Right renal pelvis (tissue), 4 donors: Measurements from ENCODE around the gene INHBE. TPM values are rescaled to one million over a fixed set of nuclear protein-coding genes. Genes with fewer than 3 reads are reported as not detected.
"Not testable (repeated sequence)": the region's sequence is repeated elsewhere in the genome, so short reads cannot be mapped to it uniquely, and the experiment has no call there.

Experiments
- DNase-seq, 4 donors: peaks; one replicate each; pipeline ENCODE4 v3.0.0-alpha.2; 2013; ENCODE audit warnings: low read depth in 4 of 4, low spot score in 3 of 4, missing footprints in 1 of 4
- polyA plus RNA-seq, 4 donors: library from polyadenylated mRNA; unstranded; fragments of 120-200 nt; gene quantifications; one replicate each; pipeline ENCODE4 v1.2.1, GENCODE V29; 2013; ENCODE audit not compliant: insufficient read length in 4 of 4

Gene INHBE
- polyA plus RNA-seq, 4 donors, result 0.42 to 0.51 (median 0.50) TPM

DNA sequence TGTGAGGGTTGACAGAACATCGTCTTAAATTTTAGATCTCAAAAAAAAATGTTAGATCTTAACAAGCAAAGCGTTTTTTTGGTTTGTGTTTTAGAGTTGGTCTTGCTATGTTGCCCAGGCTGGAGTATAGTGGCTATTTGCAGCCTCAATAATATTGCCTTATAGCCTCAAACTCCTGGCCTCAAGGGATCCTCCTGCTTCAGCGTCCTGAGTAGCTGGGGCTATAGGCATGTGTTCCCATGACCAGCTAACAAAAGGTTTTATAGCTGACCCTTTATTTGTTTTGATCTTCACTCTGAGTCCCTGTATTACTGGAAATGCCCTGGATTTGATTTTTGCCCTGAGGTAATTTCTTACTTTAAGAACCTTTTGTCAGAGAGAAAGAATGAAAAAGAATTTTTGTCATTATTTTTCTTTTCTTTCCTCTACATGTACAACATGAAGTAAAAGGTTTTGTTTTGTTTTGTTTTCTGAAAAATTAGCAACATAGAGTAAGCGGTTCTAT lies 15.3 kb upstream of the INHBE start:
- no peak for DNase-seq

DNA sequence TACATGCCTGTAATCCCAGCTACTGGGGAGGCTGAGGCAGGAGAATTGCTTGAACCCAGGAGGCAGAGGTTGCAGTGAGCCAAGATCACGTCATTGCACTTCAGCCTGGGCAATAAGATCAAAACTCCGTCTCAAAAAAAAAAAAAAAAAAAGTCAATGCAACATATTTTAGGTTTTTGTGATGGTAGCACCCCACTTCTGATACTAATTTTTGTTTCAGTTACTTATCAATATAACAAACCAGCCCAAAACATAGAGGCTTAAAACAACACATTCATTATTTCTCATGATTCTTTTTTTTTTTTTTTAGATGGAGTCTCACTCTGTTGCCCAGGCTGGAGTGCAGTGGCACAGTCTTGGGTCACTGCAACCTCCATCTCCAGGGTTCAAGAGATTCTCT lies 13.7 kb upstream of the INHBE start:
- not testable (repeated sequence) for DNase-seq

DNA sequence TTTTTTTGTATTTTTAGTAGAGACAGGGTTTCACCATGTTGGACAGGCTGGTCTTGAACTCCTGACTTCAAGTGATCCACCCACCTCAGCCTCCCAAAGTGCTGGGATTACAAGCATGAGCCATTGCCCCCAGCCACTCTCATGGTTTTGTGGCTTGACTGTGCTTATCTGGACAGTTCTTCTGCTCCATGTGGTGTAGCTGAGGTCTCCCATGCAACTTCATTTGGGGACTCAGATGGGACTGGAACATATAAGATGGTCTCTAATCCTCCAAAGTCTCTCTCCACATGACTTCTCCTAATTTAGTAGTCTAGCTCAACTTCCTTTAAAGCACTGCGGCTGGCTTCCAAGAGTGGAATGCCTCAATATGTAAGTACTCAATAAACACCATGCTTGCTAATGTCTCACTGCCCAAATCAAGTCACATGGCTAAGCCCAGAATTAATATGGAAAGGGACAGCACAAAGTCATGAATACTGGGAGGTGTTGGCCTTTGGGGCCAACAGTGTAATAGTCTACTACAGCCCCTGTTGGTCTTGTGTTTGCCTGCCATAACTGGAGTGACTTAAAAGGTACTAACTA lies 13.2 kb upstream of the INHBE start:
- DNase-seq, result no peak

DNA sequence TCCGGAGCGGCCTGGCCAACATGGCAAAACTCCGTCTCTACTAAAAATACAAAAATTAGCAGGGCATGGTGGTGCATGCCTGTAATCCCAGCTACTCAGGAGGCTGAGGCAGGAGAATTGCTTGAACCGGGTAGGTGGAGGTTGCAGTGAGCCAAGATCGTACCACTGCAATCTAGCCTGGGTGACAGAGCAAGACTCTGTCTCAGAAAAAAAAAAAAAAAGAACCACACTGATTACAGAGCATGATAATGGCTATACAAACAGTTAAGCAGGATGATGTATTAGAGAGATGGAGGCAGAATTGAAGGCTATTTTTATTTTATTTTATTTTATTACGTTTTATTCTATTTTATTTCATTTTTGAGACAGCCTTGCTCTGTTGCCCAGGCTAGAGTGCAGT lies 10.8 kb upstream of the INHBE start:
- DNase-seq, result not testable (repeated sequence)

DNA sequence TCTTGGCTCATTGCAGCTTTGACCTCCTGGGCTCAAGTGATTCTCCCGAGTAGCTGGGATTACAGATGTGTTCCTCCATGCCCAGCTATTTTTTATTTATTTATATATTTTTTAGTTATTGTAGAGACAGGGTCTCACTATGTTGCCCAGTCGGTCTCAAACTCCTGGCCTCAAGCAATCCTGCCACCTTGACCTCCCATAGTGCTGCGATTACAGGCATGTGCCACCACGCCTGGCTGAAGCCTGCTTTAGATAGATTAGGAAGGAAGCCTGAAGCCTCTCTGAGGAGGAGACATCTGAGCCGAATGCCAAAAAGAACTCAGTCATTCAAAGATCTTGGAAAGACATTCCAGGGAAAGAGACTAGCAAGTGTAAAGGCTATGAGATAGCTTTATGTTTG lies 10.4 kb upstream of the INHBE start:
- DNase-seq, result no peak

DNA sequence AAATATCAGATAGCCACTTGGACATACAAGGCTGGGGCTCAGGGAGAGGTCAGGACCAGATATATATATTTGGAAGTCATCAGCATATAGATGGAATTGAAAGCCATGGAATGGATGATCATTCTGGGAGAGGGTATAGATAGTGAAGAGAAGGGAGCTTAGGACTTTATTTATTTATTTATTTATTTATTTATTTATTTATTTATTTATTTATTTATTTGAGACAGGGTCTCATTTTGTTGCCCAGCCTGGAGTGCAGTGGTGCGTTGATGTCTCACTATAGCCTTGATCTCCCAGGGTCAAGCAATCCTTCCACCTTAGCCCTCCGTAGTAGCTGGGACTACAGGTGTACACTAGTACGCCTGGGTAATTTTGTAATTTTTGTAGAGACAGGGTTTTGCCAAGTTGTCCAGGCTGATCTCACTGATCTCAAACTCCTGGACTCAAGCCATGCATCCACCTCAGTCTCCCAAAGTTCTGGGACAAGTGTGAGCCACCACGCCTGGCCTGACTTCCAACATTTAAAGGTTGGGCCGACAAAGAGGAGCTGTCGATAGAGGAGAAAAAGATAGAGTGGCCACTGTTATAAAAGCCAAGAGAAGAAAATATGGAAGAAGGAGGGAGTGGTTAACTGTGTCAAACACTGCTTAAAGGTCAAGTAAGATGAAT lies 8.7 kb upstream of the INHBE start:
- no peak for DNase-seq

DNA sequence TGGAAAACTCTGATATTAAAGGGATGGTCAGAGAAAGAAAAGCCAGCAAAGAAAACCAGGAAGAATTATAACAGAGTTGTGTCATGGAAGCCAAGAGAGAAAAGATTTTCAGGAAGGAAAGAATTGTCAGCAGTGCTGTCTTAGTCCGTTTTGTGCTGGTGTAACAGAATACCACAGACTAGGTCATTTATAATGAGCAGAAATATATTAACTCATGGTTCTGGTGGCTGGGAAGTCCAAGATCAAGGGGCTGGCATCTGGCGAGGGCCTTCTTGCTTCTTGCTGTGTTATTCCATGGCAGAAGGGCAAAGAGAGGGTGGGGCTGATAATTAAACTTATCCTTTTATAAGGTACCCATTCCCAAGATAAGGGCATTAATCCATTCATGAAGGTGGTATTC lies 6.4 kb upstream of the INHBE start:
- no peak for DNase-seq

DNA sequence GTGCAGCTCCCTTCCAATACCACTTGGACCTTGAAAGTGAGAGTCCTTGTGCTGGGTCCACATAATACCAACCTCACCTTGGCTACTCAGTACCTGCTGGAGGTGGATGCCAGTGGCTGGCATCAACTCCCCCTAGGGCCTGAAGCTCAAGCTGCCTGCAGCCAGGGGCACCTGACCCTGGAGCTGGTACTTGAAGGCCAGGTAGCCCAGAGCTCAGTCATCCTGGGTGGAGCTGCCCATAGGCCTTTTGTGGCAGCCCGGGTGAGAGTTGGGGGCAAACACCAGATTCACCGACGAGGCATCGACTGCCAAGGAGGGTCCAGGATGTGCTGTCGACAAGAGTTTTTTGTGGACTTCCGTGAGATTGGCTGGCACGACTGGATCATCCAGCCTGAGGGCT lies 5.7 kb upstream of the INHBE start:
- DNase-seq, result no peak

DNA sequence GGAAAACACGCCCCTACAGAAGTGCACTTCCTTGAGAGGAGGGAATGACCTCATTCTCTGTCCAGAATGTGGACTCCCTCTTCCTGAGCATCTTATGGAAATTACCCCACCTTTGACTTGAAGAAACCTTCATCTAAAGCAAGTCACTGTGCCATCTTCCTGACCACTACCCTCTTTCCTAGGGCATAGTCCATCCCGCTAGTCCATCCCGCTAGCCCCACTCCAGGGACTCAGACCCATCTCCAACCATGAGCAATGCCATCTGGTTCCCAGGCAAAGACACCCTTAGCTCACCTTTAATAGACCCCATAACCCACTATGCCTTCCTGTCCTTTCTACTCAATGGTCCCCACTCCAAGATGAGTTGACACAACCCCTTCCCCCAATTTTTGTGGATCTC lies 5.0 kb upstream of the INHBE start:
- DNase-seq, result no peak

DNA sequence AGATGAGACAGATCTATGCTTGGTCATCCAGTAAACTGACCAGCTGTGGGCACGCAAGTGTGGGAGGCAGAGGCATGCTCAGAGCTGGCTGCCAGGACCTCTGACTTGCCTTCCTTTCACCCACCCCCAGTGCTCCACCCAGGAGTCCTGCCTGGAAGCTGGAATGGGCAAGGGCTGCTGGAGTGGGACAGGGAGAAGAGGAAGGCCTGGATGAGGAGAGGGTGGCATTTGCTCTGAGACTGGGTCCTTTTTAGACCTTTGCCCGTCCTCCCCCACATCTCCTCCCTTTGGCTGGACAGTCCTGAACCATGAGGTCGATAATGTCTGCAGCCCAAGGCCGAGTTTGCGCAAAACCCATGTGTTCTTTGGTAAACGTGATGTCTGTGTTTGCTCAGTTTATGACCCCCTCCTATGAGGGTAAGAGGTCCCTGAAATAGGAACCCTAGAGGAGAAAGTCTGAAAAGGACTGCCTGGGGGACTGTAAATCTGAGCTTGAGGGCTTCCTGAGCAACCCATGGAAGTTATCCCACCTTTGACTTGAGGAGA lies 3.8 kb upstream of the INHBE start:
- DNase-seq, result no peak

DNA sequence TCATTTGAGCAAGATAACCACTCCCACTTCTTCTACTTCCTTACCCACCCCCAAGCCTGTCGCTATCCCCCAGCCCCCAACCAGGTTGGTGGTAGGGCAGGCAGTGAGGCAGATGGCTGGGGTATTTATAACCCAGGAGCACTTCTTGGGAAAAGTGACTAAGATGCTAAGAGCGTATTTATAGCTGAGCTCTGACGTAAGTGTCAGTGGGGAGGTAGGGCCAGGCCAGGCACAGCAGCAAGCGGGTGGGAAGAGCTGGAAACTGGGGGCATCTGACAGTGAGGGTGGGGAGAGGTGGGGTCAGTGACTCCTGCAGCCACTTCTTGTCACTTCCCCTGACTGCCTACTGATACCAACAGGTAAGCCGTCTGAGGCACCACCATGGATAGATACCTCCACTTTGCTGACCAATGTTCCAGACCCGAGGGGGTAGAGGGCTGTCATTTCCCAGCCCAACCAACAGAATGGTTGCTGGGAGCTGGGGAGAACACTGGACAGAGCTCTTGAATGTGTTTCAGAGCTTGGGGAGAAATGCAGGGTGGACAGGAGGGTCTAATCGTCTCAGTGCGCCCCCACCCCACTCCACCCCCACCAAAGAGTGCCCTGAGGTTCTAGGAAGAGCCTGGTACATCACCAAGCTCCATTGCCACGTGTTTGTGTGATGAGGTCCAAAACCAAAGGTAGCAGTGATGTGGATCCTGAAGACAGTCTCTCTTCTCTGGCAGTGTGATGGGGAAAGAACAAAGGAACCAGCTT lies 2.7 kb upstream of the INHBE start:
- DNase-seq, result no peak

DNA sequence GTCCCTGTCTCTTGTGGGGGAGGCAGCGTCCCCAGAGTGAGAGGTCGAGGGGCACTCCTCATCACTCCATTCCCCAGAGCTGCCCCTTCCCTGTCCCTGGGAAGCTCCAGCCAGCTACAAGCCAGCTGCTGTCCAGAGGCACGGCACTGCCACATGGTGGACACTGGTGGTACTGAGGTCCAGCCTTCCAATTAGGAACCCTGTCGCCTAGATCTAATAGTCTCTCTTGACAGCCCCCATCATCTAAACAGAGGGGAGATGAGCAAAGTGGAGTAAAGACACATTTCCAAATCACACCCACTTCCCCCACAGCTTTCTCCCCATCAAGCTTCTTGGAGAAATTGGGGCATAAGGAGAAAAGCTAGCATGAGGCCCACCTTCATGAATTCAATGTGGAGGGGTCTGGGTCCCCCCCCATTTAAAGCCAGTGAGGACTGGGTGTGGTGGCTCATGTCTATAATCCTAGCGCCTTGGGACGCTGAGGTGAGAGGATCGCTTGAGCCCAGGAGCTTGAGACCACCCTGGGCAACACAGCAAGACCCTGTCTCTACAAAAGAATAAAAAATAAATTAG lies 2.1 kb upstream of the INHBE start:
- DNase-seq, result no peak

DNA sequence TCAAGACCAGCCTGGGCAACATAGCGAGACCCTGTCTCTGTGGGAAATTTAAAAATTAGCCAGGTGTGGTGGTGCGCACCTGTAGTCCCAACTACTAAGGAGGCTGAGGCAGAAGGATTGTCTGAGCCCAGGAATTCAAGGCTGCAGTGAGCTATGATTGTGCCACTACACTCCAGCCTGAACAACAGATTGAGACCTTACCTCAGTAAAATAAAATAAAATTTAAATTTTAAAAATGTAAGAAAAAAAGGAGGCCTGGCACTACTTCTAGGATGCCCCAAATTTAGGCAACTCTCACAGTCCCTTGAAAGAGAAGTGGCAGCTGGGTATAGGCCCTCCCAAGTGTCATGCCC lies 918 bp upstream of the INHBE start:
- no peak for DNase-seq

DNA sequence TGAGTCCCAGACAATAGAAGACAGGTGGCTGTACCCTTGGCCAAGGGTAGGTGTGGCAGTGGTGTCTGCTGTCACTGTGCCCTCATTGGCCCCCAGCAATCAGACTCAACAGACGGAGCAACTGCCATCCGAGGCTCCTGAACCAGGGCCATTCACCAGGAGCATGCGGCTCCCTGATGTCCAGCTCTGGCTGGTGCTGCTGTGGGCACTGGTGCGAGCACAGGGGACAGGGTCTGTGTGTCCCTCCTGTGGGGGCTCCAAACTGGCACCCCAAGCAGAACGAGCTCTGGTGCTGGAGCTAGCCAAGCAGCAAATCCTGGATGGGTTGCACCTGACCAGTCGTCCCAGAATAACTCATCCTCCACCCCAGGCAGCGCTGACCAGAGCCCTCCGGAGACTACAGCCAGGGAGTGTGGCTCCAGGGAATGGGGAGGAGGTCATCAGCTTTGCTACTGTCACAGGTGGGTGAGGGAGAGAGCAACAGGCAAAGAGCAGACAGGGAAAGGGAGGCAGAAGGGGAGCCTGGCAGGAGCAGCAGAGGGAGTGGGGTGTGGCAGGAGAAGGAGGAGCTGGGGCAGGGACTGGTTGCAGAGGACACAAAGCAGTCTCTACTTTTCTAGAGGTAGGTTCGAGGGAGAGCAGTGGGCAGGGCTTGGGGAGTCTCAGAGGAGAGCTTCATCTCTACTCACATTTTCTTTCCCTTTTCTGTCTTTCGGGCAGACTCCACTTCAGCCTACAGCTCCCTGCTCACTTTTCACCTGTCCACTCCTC lies 452 bp downstream of the INHBE start:
- DNase-seq, result no peak

DNA sequence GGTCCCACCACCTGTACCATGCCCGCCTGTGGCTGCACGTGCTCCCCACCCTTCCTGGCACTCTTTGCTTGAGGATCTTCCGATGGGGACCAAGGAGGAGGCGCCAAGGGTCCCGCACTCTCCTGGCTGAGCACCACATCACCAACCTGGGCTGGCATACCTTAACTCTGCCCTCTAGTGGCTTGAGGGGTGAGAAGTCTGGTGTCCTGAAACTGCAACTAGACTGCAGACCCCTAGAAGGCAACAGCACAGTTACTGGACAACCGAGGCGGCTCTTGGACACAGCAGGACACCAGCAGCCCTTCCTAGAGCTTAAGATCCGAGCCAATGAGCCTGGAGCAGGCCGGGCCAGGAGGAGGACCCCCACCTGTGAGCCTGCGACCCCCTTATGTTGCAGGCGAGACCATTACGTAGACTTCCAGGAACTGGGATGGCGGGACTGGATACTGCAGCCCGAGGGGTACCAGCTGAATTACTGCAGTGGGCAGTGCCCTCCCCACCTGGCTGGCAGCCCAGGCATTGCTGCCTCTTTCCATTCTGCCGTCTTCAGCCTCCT lies 1.1 kb downstream of the INHBE start:
- DNase-seq, result no peak

DNA sequence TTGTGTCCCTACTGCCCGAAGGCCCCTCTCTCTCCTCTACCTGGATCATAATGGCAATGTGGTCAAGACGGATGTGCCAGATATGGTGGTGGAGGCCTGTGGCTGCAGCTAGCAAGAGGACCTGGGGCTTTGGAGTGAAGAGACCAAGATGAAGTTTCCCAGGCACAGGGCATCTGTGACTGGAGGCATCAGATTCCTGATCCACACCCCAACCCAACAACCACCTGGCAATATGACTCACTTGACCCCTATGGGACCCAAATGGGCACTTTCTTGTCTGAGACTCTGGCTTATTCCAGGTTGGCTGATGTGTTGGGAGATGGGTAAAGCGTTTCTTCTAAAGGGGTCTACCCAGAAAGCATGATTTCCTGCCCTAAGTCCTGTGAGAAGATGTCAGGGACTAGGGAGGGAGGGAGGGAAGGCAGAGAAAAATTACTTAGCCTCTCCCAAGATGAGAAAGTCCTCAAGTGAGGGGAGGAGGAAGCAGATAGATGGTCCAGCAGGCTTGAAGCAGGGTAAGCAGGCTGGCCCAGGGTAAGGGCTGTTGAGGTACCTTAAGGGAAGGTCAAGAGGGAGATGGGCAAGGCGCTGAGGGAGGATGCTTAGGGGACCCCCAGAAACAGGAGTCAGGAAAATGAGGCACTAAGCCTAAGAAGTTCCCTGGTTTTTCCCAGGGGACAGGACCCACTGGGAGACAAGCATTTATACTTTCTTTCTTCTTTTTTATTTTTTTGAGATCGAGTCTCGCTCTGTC lies 1.8 kb downstream of the INHBE start:
- DNase-seq, result no peak

DNA sequence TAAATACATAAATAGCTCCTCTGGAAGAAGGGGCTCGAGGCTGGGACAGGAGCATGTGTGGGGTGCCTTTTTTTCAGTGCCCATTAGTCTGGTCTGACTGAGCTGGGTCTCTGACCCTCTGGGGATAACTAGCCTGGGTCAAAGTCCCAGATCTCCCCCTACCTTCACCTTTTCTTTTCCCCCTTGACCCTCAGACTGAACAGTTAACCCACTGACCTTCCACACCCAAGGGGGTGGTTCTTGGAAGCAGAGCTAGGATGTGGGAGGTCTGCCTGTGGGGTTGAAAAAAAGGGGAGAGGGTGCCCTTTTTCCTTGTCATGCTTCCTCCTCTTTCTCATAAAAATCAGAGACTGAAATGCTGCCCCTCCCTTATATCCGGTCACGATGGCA lies 3.6 kb downstream of the INHBE start:
- no peak for DNase-seq

DNA sequence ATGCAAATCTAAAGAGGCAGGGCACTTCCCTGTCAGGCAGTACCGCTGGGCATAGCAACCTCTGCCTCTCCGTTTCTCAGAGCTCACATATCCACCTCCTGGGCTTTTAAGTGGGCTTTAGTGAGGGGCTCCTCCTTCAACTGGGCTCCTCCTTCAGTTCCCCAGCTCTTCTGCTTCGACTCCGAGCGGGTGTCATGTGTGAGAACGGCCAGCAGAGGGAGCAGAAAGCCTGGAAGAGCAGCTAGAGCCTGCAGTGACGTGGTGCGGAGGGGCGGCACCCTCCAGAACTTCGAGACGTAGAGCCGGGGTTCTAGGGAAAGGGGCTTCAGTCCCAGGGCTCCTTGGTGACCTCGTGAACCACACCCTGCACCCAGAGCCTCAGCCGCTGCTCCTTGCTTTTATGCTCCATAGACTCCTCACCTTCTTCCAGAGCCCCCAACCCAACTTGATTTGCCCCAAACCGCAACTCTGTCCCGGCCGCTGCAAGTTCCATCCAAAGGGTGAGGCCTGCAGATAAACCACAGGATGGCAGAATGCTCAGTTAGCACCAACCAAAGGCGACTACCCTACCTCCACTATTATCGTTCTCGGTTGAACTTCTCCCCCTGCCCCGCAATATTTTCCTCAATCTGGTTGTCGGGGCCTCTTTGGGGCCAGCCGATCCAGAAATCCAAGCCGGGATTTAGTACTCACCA lies 4.1 kb downstream of the INHBE start:
- peak; percentile 91 to 99 (median 94) for DNase-seq
